NCI-H1417 treated with DMSO at 0.1 percent for 48 hours (cell line): ENCODE results near the gene SYT2.

ENCODE experiments used
- DNase-seq: peaks from one replicate; lab custom pipeline; 2025; lab: John Stamatoyannopoulos, UW

SYT2 gene

DNA sequence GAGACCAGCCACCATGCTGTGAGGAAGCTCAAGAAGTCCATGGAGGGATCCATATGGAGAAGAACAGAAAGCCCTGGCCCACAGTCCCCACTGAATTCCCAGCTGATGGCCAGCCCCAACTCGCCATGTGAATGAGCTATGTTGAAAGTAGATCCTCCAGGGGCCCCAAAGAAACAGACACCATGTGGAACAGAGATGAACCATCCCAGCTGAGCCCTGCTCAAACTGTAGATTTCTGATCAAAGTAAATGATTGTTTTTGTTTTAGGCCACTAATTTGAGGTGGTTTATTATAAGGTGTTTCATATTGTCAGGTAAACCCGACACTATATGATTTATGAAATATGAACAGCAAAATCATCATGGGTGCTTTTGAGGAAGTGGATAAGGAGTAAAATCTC is 32.8 kb downstream of the SYT2 start:
- no peak for DNase-seq

- no peak for DNase-seq
Observed at GRCh38 chr1:202673531-202673930, 36.7 kb downstream of the SYT2 start.

DNA sequence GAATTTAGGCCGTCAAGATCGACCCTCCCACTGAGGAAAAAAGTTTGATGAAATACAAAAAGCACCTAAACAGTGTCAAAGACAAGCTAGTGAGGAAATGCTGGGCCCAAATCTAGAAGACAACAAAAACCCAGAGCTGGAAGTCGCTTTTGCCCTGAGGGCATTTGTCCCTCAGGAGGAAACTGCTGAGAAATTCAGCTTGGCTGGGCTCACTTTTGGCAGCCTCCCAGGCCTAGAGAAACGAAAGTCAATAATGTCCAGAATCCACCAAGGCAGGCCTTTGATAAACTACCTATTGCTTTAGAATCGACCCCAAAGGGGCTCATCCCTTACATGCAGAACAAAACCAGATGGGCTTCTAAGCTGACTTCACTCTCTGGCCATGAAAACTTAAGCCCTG is 38.9 kb downstream of the SYT2 start:
- DNase-seq = no peak

- DNase-seq = no peak
Observed at GRCh38 chr1:202665417-202665816, 44.8 kb downstream of the SYT2 start.

DNA sequence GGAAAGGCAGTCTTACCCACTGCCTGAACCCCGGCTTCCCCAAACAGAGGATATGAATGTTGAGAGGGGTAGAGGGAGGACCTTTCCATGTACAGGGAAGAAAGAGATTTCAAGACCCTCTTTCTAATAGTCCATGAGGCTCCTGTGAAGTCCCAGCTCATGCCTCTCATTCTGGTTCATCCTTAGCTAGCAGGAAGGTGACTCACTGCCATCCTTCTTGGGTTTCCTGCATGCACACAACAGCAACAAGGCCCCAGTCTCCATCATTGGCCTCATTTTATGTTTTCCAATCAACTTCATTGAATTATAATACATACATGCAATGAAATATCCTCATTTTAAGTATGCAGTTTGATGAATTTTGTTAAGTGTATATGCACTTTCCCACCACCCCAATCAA is 46.2 kb downstream of the SYT2 start:
- no peak for DNase-seq

GRCh38 chr1:202663131-202663530 is 47.1 kb downstream of the SYT2 start:
- no peak for DNase-seq

DNA sequence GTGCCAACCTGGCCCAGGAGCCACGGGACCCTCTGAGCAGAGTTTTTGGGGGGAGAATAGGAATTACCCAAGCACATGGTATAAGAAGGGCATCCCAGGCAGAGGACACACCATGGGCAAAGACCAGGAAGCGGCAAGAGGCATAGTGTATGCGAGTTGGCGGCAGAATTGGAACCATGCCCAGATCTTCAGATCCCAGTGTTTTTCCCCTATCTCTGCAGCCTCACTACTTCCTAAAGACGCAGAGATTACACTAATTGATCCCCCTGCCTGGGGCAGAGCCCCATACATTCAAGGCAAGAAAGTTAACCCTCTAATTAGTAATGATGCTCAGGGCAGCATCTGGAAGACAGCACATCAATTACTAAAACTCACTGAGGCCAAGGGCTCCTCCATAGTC is 48.2 kb downstream of the SYT2 start:
- DNase-seq = no peak

- DNase-seq = no peak
Observed at GRCh38 chr1:202661136-202661845, 49.0 kb downstream of the SYT2 start.

DNA sequence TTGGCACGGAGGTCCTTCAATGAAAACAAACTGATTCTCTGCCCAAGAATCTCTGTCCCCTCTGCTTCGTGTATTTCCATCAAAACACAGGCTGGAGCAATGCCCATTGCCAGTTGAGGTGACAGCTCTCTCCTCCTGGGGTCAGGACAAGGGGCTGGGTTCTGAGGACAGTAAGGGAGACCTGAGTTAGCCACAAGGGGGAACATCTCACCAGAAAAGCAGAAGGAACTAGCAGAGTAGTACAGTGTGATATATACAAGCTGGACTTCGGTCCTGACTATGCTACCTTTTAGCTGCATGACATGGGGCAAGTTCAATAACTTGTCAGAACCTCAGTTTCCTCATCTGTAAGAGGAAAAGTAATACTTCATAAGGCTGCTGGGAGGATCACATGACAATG is 50.3 kb downstream of the SYT2 start:
- DNase-seq = no peak

DNA sequence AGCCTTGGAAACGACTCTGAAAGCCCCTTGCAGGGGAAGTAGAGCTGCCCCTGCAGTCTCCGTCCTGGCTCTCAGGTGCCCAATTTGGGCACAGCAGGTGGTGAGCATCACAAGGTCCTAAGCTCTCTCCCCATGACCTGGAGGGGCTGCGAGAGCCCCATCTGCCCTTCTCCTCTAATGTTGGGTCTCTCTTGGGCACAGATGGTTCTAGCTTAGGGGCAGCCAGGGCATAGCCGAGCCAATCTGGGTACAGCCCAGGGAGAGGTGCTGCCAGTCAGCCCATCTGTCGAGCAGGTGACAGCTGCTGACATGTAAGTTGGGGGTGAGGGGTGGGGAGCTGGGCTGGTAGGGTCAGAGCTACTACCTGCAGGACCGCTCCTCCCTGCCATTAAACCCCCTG is 50.7 kb downstream of the SYT2 start:
- no peak for DNase-seq

DNA sequence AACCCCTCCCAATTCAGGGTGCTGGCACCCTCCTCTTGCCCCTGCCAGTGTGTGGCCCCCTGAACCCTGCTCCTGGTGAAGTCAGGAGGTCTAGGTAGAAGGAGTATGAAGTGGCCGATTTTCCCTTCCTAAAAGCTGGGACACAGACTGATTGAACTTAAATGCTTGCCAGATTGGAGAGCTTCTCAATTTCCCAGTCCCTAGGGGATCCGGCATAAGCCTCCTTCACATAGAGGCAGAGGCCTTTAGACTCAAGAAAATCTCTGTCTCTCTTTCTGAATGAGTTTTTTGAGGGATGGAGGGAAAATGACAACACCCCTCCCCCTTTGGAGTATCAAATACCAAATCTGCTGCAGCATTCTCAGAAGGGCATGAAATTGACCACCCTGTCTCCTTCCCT is 51.5 kb downstream of the SYT2 start:
- no peak for DNase-seq

DNA sequence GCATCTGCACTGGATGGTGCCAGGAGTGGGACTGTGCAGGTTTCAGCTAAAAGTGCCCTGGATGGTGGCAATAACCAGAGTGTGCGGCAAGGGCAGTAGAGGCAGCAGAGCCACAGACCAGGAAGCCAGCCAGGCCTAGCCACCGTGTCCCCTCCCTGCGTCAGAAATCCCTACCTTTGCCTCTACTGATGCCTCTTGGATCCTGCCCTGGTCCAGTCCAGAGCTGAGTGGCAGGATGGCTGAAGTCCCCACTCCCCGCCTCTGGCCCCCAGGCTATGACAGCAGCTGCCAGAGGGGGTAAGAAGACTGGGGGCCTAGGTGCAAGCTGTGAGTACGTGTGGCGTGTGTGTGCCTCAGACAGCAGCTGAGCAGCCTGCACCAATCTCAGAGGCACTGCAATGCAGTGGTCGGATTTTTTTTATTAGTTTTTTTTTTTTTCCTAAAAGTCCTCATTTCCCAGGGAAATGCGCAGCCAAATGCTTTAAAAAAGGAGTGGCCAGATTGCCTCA is 51.9 kb downstream of the SYT2 start:
- DNase-seq = no peak

- DNase-seq = no peak
Observed at GRCh38 chr1:202656951-202657646, 53.2 kb downstream of the SYT2 start.

DNA sequence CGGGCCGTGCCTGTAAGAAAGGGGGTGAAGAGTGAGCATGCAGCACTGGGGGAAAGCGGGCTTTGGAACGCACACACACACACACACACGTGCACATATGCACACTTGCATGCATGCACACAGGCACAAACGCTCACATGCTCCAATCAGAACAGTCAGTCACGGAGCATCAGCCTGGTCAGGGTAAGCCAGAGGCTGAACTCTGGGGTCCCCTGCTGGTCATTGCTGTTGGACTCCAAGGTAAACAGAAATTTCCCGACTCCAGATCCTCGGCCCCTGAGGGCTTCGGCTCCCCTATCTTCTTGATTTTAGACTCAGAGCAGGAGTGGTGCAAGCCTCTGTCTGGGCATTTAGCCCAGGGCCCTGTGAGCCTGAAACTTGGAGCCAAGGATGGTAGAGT is 54.2 kb downstream of the SYT2 start:
- DNase-seq = no peak

- no peak for DNase-seq
Observed at GRCh38 chr1:202654079-202654478, 56.2 kb downstream of the SYT2 start.

DNA sequence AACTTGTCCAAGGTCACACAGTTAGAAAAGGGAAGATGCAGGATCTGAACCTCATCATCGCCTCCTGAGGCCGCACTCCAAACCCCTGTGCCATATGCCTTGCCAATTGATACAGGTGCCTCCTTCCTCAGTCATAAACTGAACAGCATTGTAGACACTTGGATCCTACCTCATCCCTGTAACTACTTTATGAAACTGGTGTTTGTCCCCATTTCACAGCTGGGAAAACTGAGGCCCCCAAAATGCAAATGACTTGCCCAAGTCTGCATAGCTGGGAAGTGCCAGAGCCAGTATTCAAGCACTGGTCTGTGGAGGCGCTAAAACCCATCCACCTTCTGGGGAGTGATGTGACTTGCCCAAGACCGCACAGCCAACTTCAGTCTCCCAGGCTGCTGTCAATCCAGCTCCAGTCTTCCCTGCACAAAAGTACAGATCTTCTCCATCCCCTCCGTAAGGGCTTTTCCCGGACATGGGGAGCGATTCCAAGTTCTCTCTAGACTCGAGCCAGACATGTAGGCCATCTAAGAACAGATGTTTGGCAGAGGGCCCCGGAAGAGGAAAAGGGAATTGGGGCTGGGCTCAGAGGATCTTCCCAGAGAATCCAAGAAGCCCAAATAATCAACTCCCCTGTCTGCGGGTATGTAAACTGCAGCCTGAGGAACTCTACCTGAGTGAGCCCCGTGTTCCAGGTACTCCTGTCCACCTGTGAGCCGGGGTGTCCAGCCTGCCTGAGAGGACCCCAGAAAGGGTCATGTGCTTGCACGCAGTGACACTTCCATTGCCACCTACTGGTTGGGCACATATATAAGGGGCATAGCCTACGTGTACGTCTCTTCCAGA is 60.5 kb downstream of the SYT2 start:
- no peak for DNase-seq

- DNase-seq = no peak
Observed at GRCh38 chr1:202648605-202649226, 61.5 kb downstream of the SYT2 start.

GRCh38 chr1:202645097-202645476 is 65.2 kb downstream of the SYT2 start:
- DNase-seq = no peak

DNA sequence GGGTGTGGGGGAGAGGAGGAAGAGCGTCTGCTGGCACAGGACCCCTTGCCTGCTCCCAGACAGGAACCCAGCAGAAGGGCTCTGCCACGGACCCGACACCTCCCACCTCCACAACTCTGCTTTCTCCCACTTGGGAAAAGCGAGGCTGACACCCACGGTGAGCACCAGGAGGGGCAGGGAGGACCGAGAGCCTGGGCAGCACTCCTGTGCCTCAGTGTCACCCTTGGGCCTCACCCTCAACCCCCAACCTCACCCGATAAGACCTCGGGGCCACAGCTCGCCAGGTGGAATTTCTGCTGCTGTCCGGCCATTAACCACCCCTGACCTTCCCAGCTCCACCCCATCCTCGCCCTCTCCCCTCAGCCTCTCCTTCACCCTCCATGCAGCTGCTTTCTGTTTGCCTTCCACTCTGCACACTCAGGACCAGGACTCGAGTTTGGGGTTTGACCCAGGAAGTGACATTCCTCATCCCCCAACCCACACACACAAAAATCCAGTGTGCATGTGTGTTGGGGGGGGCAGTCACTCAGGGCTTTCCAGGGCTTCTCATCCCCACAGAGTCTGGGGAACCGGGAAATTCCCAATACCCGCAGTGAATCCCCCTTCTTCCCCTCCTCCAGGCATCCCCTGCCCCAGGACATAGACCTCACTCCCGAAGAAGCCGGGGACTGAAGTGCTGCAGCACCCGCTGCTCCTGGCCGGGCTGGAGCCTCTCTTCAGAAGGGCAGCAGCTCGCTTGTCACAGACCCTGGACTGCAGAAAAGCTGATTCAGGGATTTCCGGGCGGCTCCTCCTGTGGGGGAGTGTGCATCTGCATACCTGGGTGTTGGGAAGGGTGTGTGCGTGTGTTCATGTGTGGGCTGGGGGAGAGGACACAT is 65.8 kb downstream of the SYT2 start:
- no peak for DNase-seq

- no peak for DNase-seq
Observed at GRCh38 chr1:202643397-202644218, 66.6 kb downstream of the SYT2 start.
